DOHH2 (cell line): Measurements from ENCODE around the gene MARCHF3.

Experiments
- CTCF ChIP-seq: fragments of 200-600 bp; sonication (generic); IDR thresholded peaks from one replicate; pipeline ENCODE4 v1.5.1; 2014; ENCODE audit warnings: antibody characterized with exemption, mild to moderate bottlenecking, low read depth, low read length; ENCODE audit not compliant: poor library complexity, severe bottlenecking
- EZH2phosphoT487 ChIP-seq: fragments of 200-600 bp; sonication (generic); IDR thresholded peaks from 2 replicates; pipeline ENCODE4 v1.6.1; 2017; ENCODE audit warnings: borderline replicate concordance, mild to moderate bottlenecking, antibody characterized with exemption, low read length, moderate library complexity, mixed read lengths

GRCh38 chr5:126915496-126915895 is 114.9 kb downstream of the MARCHF3 start:
- TF ChIP-seq CTCF: no peak
- no peak for TF ChIP-seq EZH2phosphoT487
